ENCODE measurements around the gene MAP3K19.

GRCh38 chr2:135086222-135086621 lies 39.0 kb upstream of the MAP3K19 start:
- no peak for TF ChIP-seq EZH2 (IDR thresholded peaks at IDR 0.05)
- no peak for TF ChIP-seq POLR2A (IDR thresholded peaks at IDR 0.05; ENCODE audit: borderline replicate concordance, extremely low read depth, insufficient read depth, insufficient read length)

All from HCT116 (cell line).